Measurements from ENCODE around the gene MYCL. TPM values are rescaled to one million over a fixed set of nuclear protein-coding genes. Genes with fewer than 3 reads are reported as not detected.

Gene MYCL
- total and polyA plus RNA-seq, 10 of the 15 experiments (the other 5 are each of a cell fraction or from before 2014, with no cell fraction given), result 0.11 to 1.4 (median 0.40) TPM; not detected in 1

DNA sequence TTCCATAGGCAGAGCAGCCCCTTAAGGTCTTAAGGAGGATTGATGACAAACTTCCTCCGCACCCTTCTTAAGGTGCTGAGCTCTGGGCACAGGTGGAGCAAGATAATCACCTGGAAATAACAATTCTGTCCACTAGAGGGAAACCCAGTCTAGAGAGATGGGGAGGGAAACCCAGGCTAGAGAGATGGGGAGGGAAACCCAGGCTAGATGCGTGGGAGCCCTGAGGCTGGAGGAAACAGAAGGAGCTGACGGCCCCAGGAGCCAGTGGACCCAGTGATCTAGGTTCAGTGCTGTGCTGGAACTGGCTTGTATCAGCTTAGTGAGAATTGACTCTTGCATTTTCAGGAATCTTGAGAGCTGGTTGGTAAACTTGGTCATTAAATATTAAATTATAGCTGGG, 17.8 kb upstream of the MYCL start (continued):
- peak; percentile 56; the same call in 1 of the 2 replicates for TF ChIP-seq FOXM1 (IDR thresholded peaks at IDR 0.05; ENCODE audit: low read depth, low read length)
- TF ChIP-seq NR2F1 (conservative IDR thresholded peaks at IDR 0.05), result no peak
- TF ChIP-seq ZNF217 (IDR thresholded peaks at IDR 0.05), result no peak
- TF ChIP-seq BMI1 (IDR thresholded peaks at IDR 0.05; ENCODE audit: borderline replicate concordance), result no peak
- TF ChIP-seq IKZF1 (conservative IDR thresholded peaks at IDR 0.05), result 0 out of 2 replicates have a peak, but pooled peaks have one; percentile 25
- TF ChIP-seq CBFB (IDR thresholded peaks at IDR 0.05; ENCODE audit: low read depth), result no peak
- TF ChIP-seq YY1 (IDR thresholded peaks at IDR 0.05; ENCODE audit: low read depth, low read length), result peak; percentile 56
- no peak for TF ChIP-seq ZNF687 (IDR thresholded peaks at IDR 0.05)
- no peak for TF ChIP-seq ZBED1 (IDR thresholded peaks at IDR 0.05; ENCODE audit: borderline replicate concordance)
- peak; percentile 93 for TF ChIP-seq SMC3 (IDR thresholded peaks at IDR 0.05; ENCODE audit: borderline replicate concordance, low read length)
- TF ChIP-seq RAD21 (IDR thresholded peaks at IDR 0.05; ENCODE audit: insufficient read depth, low read depth, low read length), result peak; percentile 99
- peak in 1 of 2 experiments; percentile 70; a peak in 1 of 3 replicates for TF ChIP-seq EGR1 (IDR thresholded peaks at IDR 0.05; ENCODE audit: borderline replicate concordance in 1 of 2, low read depth in 2 of 2, low read length in 2 of 2)
- TF ChIP-seq ZNF24 (IDR thresholded peaks at IDR 0.05), result no peak
- no peak for TF ChIP-seq TBL1XR1 (IDR thresholded peaks at IDR 0.05; ENCODE audit: low read depth, low read length)

All from GM12878 (cell line).